ENCODE results near the gene RHOJ. TPM values are rescaled to one million over a fixed set of nuclear protein-coding genes. Genes with fewer than 3 reads are reported as not detected.

RHOJ gene
- total and polyA plus RNA-seq, 8 donors = 1.5 to 6.7 (median 3.2) TPM

- Histone ChIP-seq H3K4me3 (no peak overlapping the region), H3K27ac (peak overlapping the region in 1 of 4 donors; percentile 6), H3K36me3 (no peaks in the 10 kb centered on the region), H3K9me3 (no peaks in the 10 kb centered on the region), H3K4me1 (no peaks in the 10 kb centered on the region), H3K27me3 (no peaks in the 10 kb centered on the region)
- FAIRE-seq = no peak
- 87 to 88% methylated on average over 6 of the region's 6 CpGs for whole genome bisulfite sequencing, 2 donors
- TF ChIP-seq CTCF (IDR thresholded peaks at IDR 0.05) = no peak
- intact Hi-C loops (cut with DNase I) = no loop called here
- peak in 2 of 4 donors; percentile 19 to 25 for ATAC-seq
- no peak for DNase-seq
Measured at GRCh38 chr14:63296060-63296563, 91.9 kb downstream of the RHOJ start.

- TF ChIP-seq CTCF (IDR thresholded peaks at IDR 0.05) = no peak
- Histone ChIP-seq H3K4me1 (no peaks in the 10 kb centered on the region), H3K27ac (no peak overlapping the region), H3K9me3 (no peaks in the 10 kb centered on the region), H3K36me3 (no peaks in the 10 kb centered on the region), H3K4me3 (no peak overlapping the region), H3K27me3 (no peaks in the 10 kb centered on the region)
- 67 to 68% methylated on average over 4 of the region's 4 CpGs for WGBS, 2 donors
- FAIRE-seq (no peak), ATAC-seq (no peak), DNase-seq (no peak)
- intact Hi-C loops (cut with DNase I) = no loop called here
Measured at GRCh38 chr14:63297372-63298063, 93.3 kb downstream of the RHOJ start.

- no peak for TF ChIP-seq CTCF (IDR thresholded peaks at IDR 0.05)
- 69 to 74% methylated on average over 6 of the region's 6 CpGs for WGBS, 2 donors
- Histone ChIP-seq H3K27ac (no peak overlapping the region), H3K4me1 (no peaks in the 10 kb centered on the region), H3K27me3 (no peaks in the 10 kb centered on the region), H3K36me3 (no peaks in the 10 kb centered on the region), H3K9me3 (no peaks in the 10 kb centered on the region), H3K4me3 (no peak overlapping the region)
- intact Hi-C loops (cut with DNase I) = no loop called here
- no peak for FAIRE-seq
- no peak for ATAC-seq
- DNase-seq = no peak
Measured at GRCh38 chr14:63299351-63300110, 95.3 kb downstream of the RHOJ start.

GRCh38 chr14:63300854-63301253, 96.6 kb downstream of the RHOJ start:
- ATAC-seq (no peak), FAIRE-seq (no peak), DNase-seq (no peak)
- H3K9me3 ChIP-seq = no peaks in the 10 kb centered on the region
- 48 to 68% methylated on average over 2 of the region's 2 CpGs for WGBS, 2 donors
- TF ChIP-seq CTCF (IDR thresholded peaks at IDR 0.05) = no peak
- no peaks in the 10 kb centered on the region for H3K27me3 ChIP-seq
- no peaks in the 10 kb centered on the region for H3K4me1 ChIP-seq
- no peaks in the 10 kb centered on the region for H3K36me3 ChIP-seq
- no peak overlapping the region for H3K4me3 ChIP-seq
- no peak overlapping the region for H3K27ac ChIP-seq
- intact Hi-C loops (cut with DNase I) = no loop called here

Data from pancreas (tissue), 10 donors.